ENCODE data around the gene MARCO.

GRCh38 chr2:118982039-118982438 is 40.0 kb downstream of the MARCO start:
- TF ChIP-seq CTCF (IDR thresholded peaks at IDR 0.05; ENCODE audit: borderline replicate concordance, extremely low read depth, low read length, poor library complexity, severe bottlenecking): no peak
- TF ChIP-seq EZH2 (IDR thresholded peaks at IDR 0.05; ENCODE audit: borderline replicate concordance, low read depth, low read length, severe bottlenecking): no peak
